HG03135 (cell line): ENCODE data around the gene SLC9A4.
"Not testable (repeated sequence)": the region's sequence is repeated elsewhere in the genome, so short reads cannot be mapped to it uniquely, and the experiment has no call there.

Source experiments
- ATAC-seq: cut with Tn5 transposase; IDR thresholded peaks from one replicate; pipeline ENCODE4 v1.9.1; 2021; ENCODE audit warnings: mild to moderate bottlenecking, moderate library complexity; ENCODE audit not compliant: unreplicated experiment

The SLC9A4 gene

GRCh38 chr2:102544182-102544581 lies 71.2 kb downstream of the SLC9A4 start:
- no peak for ATAC-seq

- ATAC-seq = no peak
These were observed 74.4 kb downstream of the SLC9A4 start for GRCh38 chr2:102547462-102547861.

- ATAC-seq = no peak
These were observed 76.0 kb downstream of the SLC9A4 start for GRCh38 chr2:102549027-102549426.

- ATAC-seq = no peak
These were observed 77.1 kb downstream of the SLC9A4 start for GRCh38 chr2:102550151-102550550.

- ATAC-seq = no peak
These were observed 78.5 kb downstream of the SLC9A4 start for GRCh38 chr2:102551329-102552096.

GRCh38 chr2:102553601-102554000 lies 80.6 kb downstream of the SLC9A4 start:
- no peak for ATAC-seq

- ATAC-seq = no peak
These were observed 85.4 kb downstream of the SLC9A4 start for GRCh38 chr2:102558463-102558862.

GRCh38 chr2:102562542-102562941 lies 89.5 kb downstream of the SLC9A4 start:
- ATAC-seq = not testable (repeated sequence)

GRCh38 chr2:102575888-102576287 lies 102.9 kb downstream of the SLC9A4 start:
- no peak for ATAC-seq

- ATAC-seq = no peak
These were observed 105.3 kb downstream of the SLC9A4 start for GRCh38 chr2:102578376-102578775.

GRCh38 chr2:102581911-102582310 lies 108.9 kb downstream of the SLC9A4 start:
- no peak for ATAC-seq

- ATAC-seq = no peak
These were observed 109.8 kb downstream of the SLC9A4 start for GRCh38 chr2:102582845-102583244.
